ENCODE results near the gene AKAP12.
"Not testable (repeated sequence)": the region's sequence is repeated elsewhere in the genome, so short reads cannot be mapped to it uniquely, and the experiment has no call there.

The AKAP12 gene

DNA sequence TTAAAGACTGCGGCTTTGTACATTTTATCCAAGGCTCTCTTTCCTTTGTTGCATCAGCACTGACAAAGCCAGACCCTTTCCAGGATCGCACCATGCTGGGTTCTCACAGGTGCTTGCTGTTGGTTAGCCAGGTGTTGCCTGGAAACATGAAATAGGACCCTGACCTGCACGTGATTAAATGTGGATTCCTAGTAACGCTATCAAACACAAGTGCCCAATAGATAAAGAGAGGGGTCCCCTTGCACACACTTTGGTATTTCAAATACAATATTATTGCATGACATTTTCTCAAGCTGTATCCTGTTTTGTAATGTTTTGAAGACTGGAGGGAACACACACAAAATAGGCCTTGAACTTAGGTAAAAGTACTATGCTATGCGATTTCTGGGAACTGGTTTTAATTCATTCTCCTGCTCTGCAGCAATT is 73.3 kb downstream of the AKAP12 start:
- peak; percentile 15 to 21 for DNase-seq

- DNase-seq = not testable (repeated sequence)
Observed at GRCh38 chr6:151315661-151316060, 75.9 kb downstream of the AKAP12 start.

- no peak for DNase-seq
Observed at GRCh38 chr6:151317103-151317994, 77.6 kb downstream of the AKAP12 start.

DNA sequence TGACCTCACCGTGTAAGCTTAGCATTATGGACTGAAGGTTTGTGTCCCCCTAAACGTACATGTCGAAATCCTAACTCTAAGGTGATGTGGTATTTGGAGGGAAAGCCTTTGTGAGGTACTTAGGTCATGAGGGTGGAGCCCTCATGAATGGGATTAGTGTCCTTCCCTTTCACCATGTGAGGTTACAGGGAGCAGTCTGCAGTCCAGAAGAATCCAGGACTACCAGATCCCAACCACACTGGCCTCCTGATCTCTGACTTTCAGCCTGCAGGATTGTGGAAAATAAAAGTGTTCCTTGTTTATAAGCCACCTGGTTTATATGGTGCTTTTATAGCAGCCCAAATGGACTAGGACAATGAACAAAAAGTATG is 78.2 kb downstream of the AKAP12 start:
- DNase-seq = no peak

DNA sequence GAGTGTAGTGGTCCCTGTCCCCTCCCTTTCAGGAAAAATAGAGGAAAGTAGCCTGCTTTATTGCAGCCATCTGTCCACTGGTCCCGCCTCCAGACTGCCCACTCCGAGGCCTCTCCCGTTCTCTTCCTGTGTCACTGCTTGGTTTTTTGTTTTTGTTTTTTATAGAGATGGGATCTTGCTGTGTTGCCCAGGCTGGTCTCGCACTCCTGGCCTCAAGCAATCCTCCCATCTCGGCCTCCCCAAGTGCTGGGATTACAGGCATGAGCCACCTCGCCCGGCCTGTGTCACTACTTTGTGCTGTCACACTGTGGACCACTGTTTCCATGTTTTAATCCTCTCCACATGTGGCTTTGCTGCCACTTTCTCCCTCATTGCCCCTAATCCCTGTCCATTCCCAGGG is 80.4 kb downstream of the AKAP12 start:
- DNase-seq = no peak

DNA sequence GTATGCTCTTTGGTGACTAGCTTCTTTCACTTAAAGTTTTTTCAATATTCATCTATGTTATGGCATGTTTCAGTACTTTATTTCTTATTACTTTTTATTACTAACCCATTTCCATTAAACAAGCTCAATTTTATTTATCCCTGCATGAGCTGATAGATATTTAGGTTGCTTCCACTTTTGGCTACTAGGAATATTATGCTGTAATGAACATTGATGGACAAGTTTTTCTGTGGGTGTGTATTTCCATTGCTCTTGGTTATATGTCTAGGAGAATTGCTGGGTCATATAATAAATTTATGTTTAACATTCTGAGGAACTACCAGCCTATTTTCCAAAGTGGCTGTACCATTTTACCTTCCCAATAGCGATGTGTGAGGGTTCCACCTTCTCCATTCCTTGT is 81.7 kb downstream of the AKAP12 start:
- no peak for DNase-seq

DNA sequence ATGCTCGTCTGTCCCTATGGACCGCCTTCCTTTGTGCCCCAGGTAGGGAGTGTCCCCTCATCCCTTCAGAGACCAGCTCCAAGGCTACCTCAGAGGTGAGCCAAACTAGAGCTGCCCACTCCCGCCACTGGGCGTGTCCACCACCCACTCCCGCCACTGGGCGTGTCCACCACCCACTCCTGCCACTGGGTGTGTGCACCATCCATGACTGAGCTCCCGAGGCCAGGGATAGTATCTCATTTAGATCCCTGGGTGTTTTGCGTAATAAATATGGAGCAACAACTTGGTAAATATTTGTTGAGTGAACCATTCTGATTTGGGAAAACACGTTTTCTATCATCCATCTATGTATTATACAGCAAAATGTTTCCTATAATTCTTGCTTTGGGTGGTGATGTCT is 82.8 kb downstream of the AKAP12 start:
- DNase-seq = no peak

DNA sequence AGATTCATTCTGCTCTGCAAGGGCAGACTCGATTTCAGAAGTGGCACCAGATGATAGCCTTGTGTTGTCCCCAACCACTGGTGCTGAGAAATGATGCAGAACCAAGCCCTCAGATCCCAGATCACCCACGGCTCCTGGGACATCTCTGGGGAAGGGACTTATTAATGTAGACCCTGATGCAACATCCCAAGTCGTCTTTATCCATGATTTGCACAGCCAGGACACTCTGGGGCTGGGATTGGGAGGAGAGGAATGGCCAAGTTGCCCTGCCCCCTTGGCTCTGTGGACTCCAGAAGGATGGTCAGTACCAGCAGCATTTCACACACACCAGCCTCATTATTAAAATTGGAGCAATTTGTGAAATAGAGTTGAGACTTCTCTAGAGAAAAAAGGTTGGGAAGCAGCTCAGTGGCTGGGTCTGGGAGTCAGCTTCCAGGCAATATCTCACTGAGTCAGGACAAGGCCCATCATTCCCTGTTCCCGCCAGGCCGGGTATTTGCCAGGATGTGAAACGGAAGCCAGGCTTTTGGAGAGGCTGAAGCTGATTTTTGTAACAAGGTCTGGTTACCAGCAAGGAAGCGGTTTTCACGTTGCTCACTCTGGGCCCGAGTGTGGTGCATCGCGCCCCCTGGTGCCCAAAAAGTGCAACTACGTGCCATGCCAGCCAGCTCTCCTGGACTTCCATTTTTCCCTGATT is 84.2 kb downstream of the AKAP12 start:
- peak; percentile 14 to 32 for DNase-seq

- no peak for DNase-seq
Observed at GRCh38 chr6:151324488-151324825, 84.7 kb downstream of the AKAP12 start.

DNA sequence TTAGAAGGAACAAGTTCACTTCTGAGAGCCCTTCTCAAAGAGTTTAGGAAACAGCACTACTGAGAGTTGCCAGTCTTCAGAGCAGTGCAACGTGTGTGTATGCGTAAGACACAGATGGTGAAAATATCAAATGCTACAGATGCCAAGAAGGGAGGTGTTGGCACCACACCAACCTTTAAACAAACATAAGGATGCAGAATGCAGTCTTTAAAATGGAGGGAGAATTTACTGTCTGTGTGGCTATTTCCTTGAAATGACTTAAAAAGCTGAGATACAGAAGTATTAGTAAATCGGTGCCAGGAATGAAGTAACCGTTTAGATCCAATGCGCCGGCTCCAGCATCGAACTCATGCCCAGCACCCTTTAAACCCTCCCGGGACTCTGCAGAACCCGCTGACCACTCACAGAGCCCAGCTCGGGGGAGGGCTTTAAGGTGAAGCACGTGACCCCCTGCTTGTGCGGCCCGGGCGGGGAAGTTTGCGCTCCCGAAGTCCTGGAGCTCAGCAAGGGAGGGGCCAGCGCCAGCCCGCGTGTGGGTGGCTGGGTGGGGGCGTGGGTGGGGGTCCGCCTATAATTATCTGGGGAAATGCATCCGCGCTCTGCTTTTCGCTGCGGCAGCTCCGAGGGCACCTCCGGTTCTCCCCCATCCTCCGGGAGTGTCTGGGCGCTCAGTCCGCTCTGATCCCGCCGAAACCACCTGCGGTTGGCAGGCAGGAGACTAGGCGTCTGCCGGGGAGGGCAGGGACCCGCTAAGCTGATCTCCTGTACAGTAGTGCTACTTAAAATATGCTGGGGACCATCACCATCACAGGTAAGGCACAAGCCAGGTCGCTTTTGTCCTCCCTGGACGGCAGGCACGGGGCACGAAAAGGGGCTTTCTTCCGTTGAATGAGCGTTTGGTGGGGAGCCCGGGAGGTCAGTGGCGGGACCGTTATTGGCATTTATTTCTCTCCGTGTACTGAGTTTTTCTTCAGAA is 85.6 kb downstream of the AKAP12 start:
- DNase-seq = no peak

- no peak for DNase-seq
Observed at GRCh38 chr6:151326116-151326825, 86.5 kb downstream of the AKAP12 start.

GRCh38 chr6:151327101-151327500 is 87.3 kb downstream of the AKAP12 start:
- DNase-seq = no peak

- DNase-seq = no peak
Observed at GRCh38 chr6:151330130-151330696, 90.4 kb downstream of the AKAP12 start.

GRCh38 chr6:151335930-151336329 is 96.2 kb downstream of the AKAP12 start:
- no peak for DNase-seq

DNA sequence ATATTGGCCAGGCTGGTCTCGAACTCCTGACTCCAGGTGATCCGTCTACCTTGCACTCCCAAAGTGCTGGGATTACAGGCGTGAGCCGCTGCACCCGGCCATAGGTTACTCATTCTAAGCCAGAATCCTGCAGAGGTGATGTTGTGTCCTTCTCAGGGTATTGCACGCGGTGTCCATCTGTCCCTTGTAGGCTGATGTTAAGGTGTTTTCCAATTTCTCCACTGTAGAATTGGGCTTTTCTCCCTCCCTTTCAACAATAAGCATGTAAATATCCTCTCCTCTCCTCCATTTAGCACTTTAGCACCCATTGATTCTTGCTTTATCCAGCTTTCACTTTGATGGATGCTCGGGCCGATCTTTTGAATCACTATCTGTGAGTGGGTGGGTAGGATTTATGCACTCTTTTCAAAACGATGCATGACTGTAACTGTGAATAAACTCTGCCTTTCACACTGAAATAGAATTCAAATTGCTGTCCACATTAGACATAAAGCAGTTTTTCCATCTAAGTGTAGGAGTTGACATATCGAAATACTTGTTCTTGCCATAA is 99.0 kb downstream of the AKAP12 start:
- no peak for DNase-seq

GRCh38 chr6:151339369-151339768 is 99.6 kb downstream of the AKAP12 start:
- no peak for DNase-seq

- no peak for DNase-seq
Observed at GRCh38 chr6:151340219-151340978, 100.6 kb downstream of the AKAP12 start.

DNA sequence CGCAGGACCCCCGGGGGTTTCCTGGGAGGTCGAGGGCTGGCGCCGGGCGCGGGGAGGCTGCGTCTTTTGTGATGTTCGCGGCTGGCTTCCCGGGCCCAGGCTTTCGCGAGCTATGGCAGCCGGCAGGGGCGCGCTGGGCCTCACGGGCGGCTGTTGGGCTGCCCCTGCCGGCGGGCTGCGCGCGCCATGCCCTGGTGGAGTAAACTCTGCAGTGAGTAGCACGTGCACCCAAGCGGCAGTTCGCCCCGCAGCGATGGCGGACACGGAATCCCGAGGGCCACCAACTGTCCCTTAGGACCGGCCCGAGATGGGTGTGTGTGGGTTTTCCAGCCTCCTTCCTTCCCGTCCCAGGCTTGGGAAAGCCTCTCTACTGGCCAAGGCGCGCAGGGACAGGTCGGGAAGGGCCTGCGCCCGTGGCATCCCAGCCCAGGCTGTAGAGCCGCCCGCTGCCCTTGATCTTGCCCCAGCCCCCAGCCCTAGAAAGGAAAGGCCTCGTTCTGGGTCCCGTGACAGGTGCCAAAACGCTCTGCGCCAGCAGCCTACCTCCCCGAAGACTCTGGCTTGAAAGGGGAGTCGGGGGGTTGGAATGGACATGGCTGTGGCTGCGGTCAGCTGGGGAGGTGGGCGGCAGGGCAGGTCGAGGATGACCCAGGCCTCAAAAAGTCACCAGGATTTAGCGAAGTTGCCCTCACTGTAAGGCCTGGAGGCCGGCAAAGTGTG is 101.9 kb downstream of the AKAP12 start:
- DNase-seq = no peak

DNA sequence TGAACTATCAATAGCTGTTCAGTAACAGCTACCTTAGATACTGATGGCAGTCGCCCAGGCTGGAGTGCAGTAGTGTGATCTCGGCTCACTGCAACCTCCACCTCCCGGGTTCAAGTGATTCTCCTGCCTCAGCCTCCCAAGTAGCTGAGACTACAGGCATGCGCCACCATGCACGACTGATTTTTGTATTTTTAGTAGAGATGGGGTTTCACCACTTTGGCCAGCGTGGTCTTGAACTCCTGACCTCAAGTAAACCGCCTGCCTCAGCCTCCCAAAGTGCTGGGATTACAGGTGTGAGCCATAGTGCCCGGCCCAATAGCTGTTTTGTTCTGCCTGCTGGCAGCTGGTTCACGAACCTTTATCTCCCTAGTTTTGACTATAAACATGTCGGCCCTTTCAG is 103.0 kb downstream of the AKAP12 start:
- not testable (repeated sequence) for DNase-seq

- DNase-seq = no peak
Observed at GRCh38 chr6:151349651-151350270, 110.0 kb downstream of the AKAP12 start.
